Thyroid gland (tissue), 4 donors: ENCODE data around the gene BSN.

Experiments used
- CTCF ChIP-seq, 6 experiments: fragments of 200-600 bp in 3 of 6; fragments of 450-650 bp in 3 of 6; sonication (generic) in 3 of 6; IDR thresholded peaks; one replicate each; pipeline ENCODE4 v1.5.1; 2016 to 2019; ENCODE audit warnings: antibody characterized with exemption in 6 of 6, mild to moderate bottlenecking in 2 of 6, inconsistent platforms in 1 of 6, moderate library complexity in 1 of 6
- POLR2A ChIP-seq, 2 donors: fragments of 450-650 bp; IDR thresholded peaks; one replicate each; pipeline ENCODE4 v1.6.1; 2017; ENCODE audit warnings: antibody characterized with exemption in 2 of 2, mild to moderate bottlenecking in 2 of 2, moderate library complexity in 1 of 2

GRCh38 chr3:49518016-49518415, 36.3 kb upstream of the BSN start:
- TF ChIP-seq POLR2A (IDR thresholded peaks at IDR 0.05), result no peak
- no peak for TF ChIP-seq CTCF (IDR thresholded peaks at IDR 0.05)
